CD1c-positive myeloid dendritic cell (primary cell): ENCODE results near the gene PCSK5.

ENCODE experiments used
- DNase-seq: peaks from one replicate; pipeline ENCODE4 v3.0.0-alpha.2; 2016; ENCODE audit errors: extremely low spot score

Gene PCSK5

DNA sequence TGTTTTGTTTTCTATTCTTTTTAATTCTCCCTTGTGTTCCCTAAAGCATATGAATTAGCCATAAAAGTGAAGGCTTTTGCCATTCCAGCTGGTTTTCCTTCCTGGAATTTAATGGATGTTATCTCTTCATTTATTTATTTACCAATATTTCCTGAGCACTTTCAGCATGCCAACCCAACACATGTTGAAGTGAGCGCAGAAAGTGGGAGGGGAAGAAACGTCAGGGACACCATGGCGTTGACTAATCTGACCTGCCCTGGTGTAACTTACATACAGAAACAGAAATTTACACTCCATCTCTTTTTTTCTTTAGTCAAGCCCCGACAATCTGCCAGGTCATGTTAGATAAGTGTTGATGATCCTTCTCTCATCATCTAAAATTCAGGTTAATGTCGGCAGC is 247.5 kb downstream of the PCSK5 start:
- no peak for DNase-seq

GRCh38 chr9:76138360-76138759 is 247.9 kb downstream of the PCSK5 start:
- no peak for DNase-seq

DNA sequence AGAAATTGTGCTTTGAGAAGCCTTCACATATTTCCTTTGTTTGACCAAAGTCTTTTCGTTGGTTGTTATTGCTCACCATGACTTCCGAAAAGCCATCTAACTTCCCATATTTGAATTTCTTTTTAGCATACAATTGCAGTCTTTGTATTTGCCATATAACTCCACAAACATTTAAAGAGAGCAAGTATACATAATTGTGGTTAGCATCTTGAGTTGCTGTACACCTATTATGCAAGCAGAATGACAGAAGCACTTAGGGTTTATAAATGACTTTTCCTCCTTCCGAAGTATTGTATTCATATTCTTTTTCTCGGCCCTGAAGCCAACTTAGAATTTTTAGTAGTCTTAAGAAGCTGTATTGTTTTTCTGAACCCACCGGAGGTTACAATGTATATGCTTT is 253.4 kb downstream of the PCSK5 start:
- no peak for DNase-seq

DNA sequence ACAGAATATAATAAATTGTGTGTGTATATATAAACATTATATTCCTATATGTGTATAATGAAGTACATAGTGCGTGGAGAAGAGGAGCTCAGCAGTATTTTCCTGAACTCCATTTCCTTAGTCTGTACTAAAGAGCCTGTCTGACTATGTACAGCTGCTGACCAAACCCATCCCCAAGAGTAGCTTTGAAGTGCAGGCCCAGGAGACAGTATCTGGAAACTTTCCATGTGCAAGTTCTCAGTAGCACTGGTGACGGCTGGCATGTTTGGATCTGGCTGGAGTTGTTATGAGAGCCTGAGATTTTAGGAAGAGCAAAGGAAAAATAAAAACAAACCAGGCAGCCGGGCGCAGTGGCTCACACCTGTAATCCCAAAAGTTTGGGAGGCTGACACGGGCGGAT is 259.5 kb downstream of the PCSK5 start:
- DNase-seq: no peak

DNA sequence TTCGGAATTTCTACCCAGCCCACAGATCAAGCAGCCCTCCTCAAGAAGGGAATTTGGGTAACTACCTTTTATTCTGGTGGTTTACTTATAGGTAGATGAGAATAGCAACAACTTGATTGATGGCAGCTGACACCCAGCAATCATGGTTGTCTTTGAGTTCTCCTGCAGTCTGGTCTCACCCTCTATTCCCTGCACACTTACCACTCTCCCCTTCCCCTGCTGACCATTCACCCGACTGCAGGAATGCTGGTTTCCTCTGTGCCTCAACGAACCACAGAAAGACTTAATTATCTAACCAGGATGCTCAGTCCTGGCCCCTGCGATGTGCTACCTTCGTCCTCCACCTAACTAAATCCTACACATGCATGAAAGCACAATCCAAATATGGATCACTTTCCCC is 260.8 kb downstream of the PCSK5 start:
- DNase-seq: no peak

- DNase-seq: no peak
Observed at GRCh38 chr9:76153339-76153738, 262.9 kb downstream of the PCSK5 start.

DNA sequence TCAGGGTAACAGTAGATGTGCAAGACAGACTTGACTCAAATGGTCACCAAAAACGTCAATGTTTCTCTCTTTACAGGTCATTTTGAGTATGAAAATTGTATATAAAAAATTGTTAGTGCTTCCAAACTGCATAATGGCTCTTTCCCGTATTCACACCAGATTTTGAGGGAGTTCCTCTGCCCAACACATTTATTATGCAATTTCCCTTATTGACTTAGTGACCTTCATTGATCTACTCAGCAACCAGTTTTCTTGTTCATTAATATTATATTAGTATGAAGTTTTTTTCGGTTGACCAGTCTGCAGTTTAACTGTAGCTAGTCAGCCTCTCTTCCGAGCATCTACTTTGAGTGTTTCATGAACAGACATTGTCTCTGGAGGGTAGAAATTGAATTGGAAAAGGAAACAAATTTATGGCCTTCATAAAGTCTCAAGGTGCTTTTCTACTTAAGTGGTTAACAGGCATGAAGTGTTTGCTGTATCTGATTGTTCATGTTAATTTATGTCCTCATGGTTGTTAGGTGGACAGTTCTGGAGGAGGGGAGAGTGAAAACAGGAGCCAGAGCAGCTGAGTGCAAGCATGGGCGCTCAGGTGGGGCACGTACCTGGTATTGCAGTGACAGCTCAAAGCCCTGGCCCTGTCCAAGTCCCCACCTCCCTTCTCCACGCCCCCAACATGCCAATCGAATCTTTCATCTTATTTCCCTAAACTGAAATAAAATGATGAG is 263.6 kb downstream of the PCSK5 start:
- DNase-seq: no peak

GRCh38 chr9:76155361-76155760 is 264.9 kb downstream of the PCSK5 start:
- DNase-seq: no peak

- no peak for DNase-seq
Observed at GRCh38 chr9:76158713-76159112, 268.2 kb downstream of the PCSK5 start.

DNA sequence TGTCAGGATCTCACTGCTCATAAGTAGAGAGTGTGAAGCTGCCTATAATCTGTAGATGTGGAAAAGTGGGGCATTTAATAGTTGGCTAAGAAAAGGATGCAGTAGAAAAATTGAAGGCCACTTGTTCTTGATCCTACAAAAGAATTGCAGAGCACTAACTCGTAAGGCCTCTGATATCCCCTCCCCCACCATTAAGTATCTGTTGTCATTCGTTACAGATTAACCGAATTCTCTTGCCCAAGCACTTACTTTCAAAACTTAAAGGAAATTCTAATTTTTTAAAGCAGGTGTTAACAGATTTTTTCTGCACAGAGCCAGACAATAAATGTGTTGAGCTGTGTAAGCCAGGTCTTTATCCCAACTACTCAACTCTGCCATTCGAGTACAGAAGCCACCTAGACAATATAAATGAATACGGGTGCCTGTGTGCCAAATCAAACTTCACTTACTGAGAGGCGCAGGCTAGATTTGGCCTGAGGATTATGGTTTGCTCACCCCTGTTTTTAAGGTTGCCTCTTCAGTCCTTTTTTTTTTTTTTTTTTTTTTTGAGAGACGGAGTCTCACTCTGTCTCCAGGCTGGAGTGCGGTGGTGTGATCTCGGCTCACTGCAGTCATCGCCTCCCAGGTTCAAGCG is 268.9 kb downstream of the PCSK5 start:
- DNase-seq: no peak

- DNase-seq: no peak
Observed at GRCh38 chr9:76161106-76161505, 270.6 kb downstream of the PCSK5 start.

DNA sequence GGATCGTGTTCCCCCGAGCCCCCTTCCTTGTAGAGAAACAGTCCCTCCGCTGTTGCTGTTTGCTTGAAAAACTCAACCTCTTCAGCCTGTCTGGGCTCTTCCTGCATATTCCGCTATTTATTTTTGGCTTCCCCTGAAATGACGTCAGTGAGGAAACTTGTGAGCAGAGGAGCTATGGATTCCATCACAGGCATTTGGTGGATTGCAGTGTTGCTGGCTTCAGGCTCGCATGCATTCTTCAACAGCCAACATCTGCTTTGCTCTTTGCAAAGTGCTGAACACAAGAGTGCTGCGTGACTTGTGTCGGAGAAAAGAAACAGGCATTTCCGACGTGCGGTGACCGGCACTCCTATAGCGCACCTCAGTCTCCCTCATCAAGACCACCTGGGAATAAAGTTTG is 271.1 kb downstream of the PCSK5 start:
- no peak for DNase-seq

DNA sequence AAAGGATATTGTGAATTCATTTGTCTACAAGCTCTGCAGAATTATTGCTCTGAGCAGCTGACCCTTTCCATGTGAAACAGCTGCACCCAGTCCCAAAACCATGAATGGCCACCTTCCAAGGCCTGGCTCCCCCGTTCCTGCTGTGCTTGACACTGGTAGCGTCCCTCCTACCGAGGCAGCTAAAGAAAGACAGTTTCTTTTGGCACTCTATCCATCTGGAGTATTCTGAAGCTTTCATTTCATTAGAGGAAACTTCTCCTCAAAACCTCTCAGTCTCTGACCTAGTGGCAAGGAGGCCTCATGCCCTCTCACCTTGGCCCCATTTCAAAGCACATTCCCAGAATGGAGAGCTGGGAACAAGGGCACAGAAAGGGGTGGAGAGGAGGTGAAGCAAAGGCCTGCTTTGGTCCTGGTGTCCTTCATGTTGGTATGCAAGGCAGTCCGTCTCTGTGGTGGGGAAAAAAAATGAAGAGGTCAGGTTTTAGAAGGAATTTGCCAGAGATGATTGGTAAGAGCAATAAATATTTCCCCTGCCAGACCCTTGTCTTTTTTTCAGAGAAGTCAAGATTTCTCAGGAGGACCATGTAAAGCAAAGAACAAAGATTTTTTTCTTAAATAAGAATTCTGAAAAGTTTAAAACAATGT is 271.7 kb downstream of the PCSK5 start:
- no peak for DNase-seq

GRCh38 chr9:76162751-76163500 is 272.5 kb downstream of the PCSK5 start:
- DNase-seq: no peak

GRCh38 chr9:76166526-76166925 is 276.1 kb downstream of the PCSK5 start:
- no peak for DNase-seq

- DNase-seq: no peak
Observed at GRCh38 chr9:76176171-76176570, 285.7 kb downstream of the PCSK5 start.

DNA sequence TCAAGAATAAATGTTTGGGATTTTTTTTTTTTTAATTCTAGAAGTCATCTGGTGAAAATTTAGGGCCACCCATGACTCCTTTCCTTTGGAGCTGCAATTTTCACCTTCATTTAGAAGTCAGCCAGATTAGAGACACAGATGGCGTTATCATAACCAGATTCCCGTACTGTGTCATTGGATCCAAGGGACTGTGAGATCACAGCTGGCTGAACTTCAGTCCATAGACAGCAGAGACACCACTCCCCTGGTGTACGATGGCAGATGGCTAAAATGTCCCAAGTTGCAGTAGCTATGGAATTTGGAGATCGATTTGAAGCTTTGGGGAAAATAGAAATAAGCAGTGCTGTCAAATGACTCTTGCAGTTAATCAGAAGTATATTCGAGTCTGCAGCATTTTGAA is 287.5 kb downstream of the PCSK5 start:
- DNase-seq: no peak

DNA sequence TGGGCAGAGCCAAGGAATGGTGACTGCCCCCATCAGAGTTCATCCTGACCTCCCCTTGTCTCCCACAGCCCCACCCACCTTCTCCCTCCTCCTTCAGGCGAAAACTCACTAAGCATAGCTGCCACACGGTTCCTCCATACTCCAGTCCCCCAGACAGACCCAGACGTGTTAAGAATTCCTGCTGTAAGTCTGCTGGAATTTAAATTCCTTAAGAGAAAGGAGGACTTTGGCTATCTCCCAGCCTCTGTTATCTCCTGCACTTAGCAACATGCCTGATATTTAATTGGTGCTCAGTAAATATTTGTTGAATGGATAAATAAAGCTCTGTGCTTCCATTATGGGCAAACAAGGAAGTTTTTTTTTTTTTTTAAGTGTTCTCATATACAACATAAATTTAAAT is 290.1 kb downstream of the PCSK5 start:
- DNase-seq: no peak

GRCh38 chr9:76181020-76181641 is 290.7 kb downstream of the PCSK5 start:
- DNase-seq: no peak

- no peak for DNase-seq
Observed at GRCh38 chr9:76181781-76182180, 291.3 kb downstream of the PCSK5 start.

DNA sequence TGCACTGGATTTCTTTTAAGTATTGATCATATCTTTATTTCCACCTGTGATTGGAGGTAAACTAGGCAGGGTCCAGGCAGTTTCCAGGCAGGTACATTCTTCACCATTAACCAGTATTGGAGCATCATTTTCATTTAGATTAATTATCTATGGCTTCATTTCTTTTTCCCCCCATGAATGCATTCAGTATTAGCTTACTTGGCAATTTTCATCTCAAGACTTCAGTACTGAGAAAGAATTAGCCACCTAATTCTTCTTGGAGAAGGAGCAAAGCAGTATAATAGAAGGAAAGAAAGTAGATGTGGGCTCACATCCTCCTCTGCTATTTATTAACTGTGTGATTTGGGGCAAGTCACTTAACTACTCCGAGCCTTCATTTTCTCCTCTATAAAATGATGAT is 295.0 kb downstream of the PCSK5 start:
- DNase-seq: no peak

DNA sequence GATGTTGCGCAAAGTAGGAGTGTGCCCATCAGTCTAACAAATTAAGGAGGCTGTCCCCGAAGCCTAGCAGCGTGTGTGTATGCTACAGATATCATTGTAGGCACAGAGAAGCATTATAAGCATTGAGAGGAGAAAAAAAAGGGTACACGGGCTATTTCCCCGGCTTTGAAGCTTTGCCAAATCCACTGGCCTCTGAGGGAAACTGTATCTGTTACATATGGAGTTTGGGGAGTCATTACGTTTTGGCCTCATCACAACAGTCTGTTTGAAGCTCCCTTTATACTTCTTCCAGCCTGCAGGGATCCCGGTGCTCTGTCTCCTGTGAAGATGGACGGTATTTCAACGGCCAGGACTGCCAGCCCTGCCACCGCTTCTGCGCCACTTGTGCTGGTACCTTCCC is 297.8 kb downstream of the PCSK5 start:
- DNase-seq: no peak
